Central memory CD8-positive, alpha-beta T cell (primary cell): ENCODE measurements around the gene FBN2.

Experiments
- ATAC-seq: fragments of 150-1000 bp; cut with Tn5 transposase; replicated peaks from 2 replicates; pipeline ENCODE4 v1.10.0; 2022; ENCODE audit warnings: mild to moderate bottlenecking, moderate FRiP score, moderate number of reproducible peaks; ENCODE audit not compliant: poor library complexity, severe bottlenecking; ENCODE audit errors: extremely low read depth
- DNase-seq, 2 donors: peaks; one replicate each; pipeline ENCODE4 v3.0.0; 2021; ENCODE audit warnings: low spot score in 2 of 2
- H3K27ac Mint-ChIP-seq: one replicate; pipeline ENCODE4 v1.8.0; 2022; ENCODE audit warnings: low read depth, mild to moderate bottlenecking, moderate library complexity, mixed read lengths
- H3K27me3 Mint-ChIP-seq: one replicate; pipeline ENCODE4 v1.8.0; 2022; ENCODE audit warnings: mixed read lengths
- H3K36me3 Mint-ChIP-seq: one replicate; pipeline ENCODE4 v1.8.0; 2022; ENCODE audit warnings: mild to moderate bottlenecking, moderate library complexity, mixed read lengths; ENCODE audit not compliant: insufficient read depth
- H3K4me1 Mint-ChIP-seq: one replicate; pipeline ENCODE4 v1.8.0; 2022; ENCODE audit warnings: mixed read lengths
- H3K4me3 Mint-ChIP-seq: one replicate; pipeline ENCODE4 v1.8.0; 2022; ENCODE audit warnings: mild to moderate bottlenecking, moderate library complexity, mixed read lengths
- H3K9me3 Mint-ChIP-seq: one replicate; pipeline ENCODE4 v1.8.0; 2022; ENCODE audit warnings: mixed read lengths

The FBN2 gene

DNA sequence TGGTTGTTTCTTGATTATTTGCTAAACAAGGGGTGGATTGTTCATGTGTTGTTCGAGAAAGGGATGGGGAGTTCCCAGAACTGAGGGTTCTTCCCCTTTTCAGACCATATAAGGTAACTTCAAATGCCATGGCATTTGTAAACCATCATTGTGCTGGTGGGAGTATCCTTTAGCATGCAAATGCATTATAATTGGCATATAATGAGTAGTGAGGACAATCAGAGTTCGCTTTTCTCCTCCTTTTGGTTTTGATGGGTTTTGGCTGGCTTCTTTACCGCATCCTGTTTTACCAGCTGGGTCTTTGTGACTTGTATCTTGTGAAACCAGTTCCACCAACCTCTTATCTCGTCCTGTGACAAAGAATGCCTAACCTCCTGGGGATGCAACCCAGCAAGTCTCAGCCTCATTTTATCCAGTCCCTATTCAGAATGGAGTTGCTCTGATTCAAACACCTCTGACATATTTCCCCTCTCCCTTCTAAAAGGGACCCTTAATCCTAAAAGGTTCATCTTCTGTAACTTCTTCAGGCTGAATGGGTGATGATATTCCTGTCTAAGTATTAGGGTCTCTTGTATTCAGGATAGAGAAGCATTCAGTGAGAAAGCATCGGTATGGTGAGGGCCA, 8.7 kb upstream of the FBN2 start:
- no peak for ATAC-seq

DNA sequence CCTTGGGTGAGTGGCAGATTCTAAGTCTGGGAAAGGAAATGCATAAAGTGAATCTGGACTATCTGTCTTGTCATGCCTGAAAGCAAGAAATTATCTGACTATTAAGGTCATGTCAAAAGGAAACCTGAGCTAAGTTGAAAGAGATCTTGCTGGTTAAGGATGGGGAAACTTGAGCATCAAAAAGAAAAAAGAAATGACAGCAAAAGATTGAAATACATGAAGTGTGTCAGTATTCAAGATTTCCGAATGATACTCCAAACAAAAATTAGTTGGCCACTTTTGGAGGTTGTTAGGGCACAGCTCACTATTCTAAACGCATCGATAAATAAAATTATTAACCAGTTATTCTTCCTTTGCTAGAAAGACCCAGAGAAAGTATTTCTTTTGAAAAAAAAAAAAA, 3.3 kb upstream of the FBN2 start:
- no peaks in the 10 kb centered on the region for H3K36me3 Mint-ChIP-seq
- DNase-seq = no peak
- no peak overlapping the region for H3K4me3 Mint-ChIP-seq
- peaks cover under 1% of the 10 kb centered on the region for H3K9me3 Mint-ChIP-seq
- H3K27me3 Mint-ChIP-seq = peaks cover 4% of the 10 kb centered on the region
- ATAC-seq = no peak
- no peaks in the 10 kb centered on the region for H3K4me1 Mint-ChIP-seq
- H3K27ac Mint-ChIP-seq = no peak overlapping the region

More for the DNA sequence above, 8.7 kb upstream of the FBN2 start:
- no peak for DNase-seq
- H3K27me3 Mint-ChIP-seq = no peaks in the 10 kb centered on the region
- H3K9me3 Mint-ChIP-seq = no peaks in the 10 kb centered on the region
- no peaks in the 10 kb centered on the region for H3K36me3 Mint-ChIP-seq
- H3K4me1 Mint-ChIP-seq = no peaks in the 10 kb centered on the region
- H3K27ac Mint-ChIP-seq = no peak overlapping the region
- no peak overlapping the region for H3K4me3 Mint-ChIP-seq

DNA sequence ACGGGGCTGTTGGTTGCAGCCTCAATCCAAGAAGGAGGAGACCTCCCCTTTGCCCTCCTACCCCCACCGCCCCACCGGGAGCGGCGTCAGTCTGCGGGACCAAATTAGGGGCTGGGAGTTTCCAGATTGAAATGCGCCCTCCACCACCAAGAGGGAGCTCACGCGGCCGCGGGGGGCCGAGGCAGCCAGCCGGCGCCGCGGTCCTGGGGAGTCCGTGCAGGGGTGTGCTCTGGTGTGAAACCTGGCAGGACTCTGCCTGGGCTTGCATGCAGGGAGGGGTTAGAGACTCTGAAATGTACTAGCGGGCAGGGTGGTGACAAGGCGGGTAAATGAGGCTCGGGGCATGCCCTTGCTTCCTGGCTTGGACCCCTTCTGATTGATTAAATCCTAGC, 989 bp upstream of the FBN2 start:
- no peak for ATAC-seq
- Mint-ChIP-seq H3K4me1 (no peaks in the 10 kb centered on the region), H3K27me3 (peaks cover 12% of the 10 kb centered on the region)

DNA sequence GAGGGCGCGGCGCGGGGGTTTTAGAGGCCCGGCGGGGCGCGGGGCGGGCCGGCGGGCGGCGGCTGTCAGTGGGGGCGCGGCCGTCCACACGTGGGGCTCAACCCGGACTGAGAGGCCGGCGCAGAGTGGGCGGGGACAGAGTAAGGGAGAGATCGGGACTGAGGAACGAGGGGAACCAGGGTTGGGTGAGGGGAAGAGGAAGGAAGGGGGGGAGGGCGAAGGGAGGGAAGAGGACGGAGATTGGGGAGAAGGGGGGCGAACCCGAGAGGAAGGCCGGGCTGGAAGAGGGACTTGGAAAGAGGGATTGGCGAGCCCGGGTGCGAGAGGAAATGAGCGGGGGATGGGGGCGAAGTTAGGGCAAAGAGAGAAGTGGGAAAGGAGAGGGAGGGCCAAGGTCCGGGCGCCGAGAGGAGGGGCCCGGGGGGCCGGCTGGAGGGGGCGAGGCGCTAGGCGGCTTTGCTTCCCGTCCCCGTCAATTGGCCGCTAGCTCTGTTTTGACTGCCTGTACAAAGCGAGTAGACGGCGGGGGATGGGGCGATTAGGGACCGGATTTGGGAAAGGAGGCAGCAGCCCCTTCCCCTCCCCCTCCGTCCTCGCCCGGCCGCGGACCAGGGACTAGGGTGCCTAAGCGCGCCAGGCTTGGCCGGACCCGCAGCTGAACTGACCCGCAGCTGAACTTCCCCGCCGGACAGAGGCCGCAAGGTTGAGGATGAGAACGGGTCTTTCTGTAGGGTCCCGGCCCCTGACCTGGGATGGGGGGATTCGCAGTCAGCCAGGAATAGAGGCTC, 399 bp upstream of the FBN2 start:
- Mint-ChIP-seq H3K36me3 (peaks cover 3% of the 10 kb centered on the region), H3K27ac (no peak overlapping the region), H3K4me1 (no peaks in the 10 kb centered on the region), H3K9me3 (peaks cover 4% of the 10 kb centered on the region), H3K27me3 (peaks cover 12% of the 10 kb centered on the region), H3K4me3 (no peak overlapping the region)
- ATAC-seq (no peak), DNase-seq (no peak)

More for the DNA sequence above, 989 bp upstream of the FBN2 start:
- Mint-ChIP-seq H3K36me3 (peaks cover 3% of the 10 kb centered on the region), H3K9me3 (peaks cover 4% of the 10 kb centered on the region), H3K27ac (no peak overlapping the region), H3K4me3 (no peak overlapping the region)
- no peak for DNase-seq

DNA sequence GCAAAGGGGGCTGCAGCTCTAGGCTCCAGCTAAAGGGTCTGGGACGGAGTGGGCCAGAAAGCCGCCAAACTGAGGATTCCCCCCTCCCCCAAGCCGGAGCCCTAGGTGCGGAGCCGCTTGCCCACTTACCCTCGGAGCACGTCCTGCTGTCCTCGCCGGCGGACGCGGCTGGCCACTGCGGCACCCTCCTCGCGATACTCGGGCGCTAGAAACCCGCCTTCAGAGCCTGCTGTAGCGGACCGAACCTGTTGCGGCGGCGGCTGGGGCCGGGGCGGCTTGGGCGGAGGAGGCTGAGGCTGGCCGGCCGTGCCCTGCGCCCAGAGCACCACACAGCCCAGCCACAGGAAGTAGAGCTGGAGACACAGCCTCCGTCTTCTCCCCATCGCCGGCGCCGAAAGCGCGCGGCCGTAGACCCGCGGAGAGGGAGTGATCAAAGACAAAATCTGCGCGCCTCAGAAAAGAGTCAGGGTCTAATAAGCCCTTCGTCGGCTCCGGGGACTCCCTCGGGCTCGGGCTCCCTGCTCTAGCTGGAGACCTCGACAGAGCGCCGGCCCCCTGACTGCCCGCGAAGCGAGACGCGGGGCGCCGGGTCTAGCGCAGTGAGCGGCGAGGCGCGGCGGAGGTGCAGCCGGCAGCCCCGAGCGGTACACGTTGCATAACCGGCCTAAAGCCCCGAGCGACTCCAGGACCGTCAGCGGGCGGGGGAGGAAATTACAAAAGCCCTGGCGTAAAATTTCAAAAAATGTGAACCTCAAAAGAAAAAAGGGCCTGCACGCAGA, 635 bp downstream of the FBN2 start:
- H3K9me3 Mint-ChIP-seq = peaks cover 4% of the 10 kb centered on the region
- H3K4me3 Mint-ChIP-seq = peak overlapping the region; percentile 25
- H3K4me1 Mint-ChIP-seq = no peaks in the 10 kb centered on the region
- peaks cover 3% of the 10 kb centered on the region for H3K36me3 Mint-ChIP-seq
- ATAC-seq = no peak
- H3K27me3 Mint-ChIP-seq = peaks cover 12% of the 10 kb centered on the region
- H3K27ac Mint-ChIP-seq = no peak overlapping the region
- no peak for DNase-seq

DNA sequence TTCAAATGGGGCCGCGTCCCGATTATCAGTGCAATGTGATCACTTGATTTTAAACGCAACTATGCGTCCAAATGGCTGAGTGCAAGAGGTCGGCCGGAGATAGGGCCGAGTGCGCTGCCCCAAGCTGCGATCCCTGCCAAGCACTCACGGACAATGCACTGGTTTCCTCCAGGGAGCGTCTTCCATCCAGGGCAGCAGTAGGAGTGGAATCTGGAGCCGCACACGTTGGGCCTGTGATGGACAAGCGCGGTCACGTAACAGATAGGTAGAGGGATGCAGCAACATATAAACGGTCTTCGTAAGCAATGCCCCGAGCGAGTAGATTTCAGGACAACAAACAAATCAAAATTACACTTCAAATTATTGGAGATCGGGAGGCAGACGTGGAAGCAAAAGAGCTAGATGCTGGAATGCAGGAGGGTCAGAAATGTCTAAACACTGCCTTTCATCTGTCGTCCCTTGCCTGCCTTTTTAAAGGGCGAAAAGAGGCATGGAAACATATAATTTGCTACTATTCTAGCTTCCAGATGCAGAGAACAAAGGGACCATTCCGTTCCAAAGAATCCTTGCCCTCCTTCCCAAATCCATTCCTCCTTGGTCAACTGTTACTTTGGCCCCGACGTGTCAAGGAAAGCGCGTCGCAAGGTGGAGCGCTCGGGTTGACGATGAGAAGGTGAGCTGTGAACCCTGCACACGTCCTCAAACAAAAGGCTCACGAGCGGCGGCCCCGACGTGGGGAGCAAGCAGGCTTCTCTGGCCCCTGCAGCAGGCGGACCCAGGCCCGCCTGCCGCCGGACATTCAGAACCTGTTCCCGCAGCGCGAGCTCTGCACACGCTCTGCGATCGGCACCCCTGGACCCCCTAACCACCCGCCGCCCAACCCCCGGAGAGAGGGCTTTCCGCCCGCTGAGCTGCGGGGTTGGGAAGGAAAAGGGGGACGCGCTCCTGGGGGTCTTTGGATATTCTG, 1.5 kb downstream of the FBN2 start:
- DNase-seq (no peak), ATAC-seq (no peak)
- Mint-ChIP-seq H3K9me3 (peaks cover 4% of the 10 kb centered on the region), H3K27ac (no peak overlapping the region), H3K4me1 (no peaks in the 10 kb centered on the region), H3K36me3 (peaks cover 3% of the 10 kb centered on the region), H3K27me3 (peaks cover 12% of the 10 kb centered on the region), H3K4me3 (no peak overlapping the region)

DNA sequence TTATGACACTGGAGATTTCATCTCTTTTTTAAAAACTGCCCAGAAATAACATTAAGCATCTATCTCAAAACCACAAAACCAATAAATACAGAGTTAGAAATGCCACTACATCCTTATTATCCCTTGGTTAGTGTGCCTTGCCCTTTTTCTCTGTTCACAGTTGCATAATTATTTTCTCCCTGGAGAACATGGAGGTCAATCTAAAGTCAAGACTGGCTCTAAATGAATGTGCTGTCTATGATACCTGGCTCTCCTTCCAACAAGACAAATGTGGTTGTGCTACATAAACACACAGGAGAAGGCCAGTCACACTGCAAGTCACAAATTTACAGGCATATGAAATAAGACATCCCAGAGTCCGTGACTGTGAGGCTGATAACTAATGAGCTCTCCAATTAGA, 2.8 kb downstream of the FBN2 start:
- ATAC-seq (no peak), DNase-seq (no peak)
- H3K4me1 Mint-ChIP-seq = no peaks in the 10 kb centered on the region
- H3K36me3 Mint-ChIP-seq = peaks cover 3% of the 10 kb centered on the region
- no peak overlapping the region for H3K27ac Mint-ChIP-seq
- H3K9me3 Mint-ChIP-seq = peaks cover 4% of the 10 kb centered on the region
- peaks cover 12% of the 10 kb centered on the region for H3K27me3 Mint-ChIP-seq
- H3K4me3 Mint-ChIP-seq = no peak overlapping the region

DNA sequence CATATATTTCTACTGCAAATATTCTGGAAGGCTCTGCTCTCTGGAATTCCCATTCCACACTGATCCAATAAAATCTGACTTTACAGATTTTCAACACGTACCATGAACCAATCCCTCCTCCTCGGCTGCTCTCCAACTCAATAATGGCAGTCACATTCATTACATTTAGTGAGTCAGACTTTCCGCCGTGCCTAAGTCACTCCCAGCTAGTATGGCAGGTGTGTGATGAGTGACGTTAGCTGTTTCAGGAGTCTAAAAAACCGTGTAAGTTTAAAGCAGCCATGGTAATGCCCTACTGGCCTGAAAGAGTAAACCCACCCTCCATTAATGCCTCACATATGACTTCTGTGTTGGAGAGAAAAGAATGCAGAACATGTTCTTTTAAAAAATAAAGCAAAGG, 3.3 kb downstream of the FBN2 start:
- DNase-seq = no peak
- H3K36me3 Mint-ChIP-seq = peaks cover 3% of the 10 kb centered on the region
- no peak overlapping the region for H3K27ac Mint-ChIP-seq
- H3K9me3 Mint-ChIP-seq = peaks cover 4% of the 10 kb centered on the region
- ATAC-seq = no peak
- no peaks in the 10 kb centered on the region for H3K4me1 Mint-ChIP-seq
- H3K27me3 Mint-ChIP-seq = peaks cover 12% of the 10 kb centered on the region
- H3K4me3 Mint-ChIP-seq = no peak overlapping the region

DNA sequence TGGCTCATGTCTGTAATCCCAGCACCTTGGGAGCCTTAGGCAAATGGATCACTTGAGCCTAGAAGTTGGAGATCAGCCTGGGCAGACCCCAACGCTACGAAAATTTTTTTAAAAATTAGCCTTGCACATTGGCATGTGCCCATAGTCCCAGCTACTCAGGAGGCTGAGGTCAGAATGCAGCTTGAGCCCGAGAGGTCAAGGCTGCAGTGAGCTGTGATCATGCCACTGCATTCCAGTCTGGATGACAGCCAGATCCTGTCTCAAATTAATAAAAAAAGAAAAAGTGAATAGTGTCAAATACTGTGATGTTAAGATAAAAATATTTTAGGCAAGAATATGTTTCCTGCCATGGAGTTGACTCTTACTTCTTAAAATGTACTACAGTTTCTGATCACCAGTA, 5.3 kb downstream of the FBN2 start:
- no peak overlapping the region for H3K27ac Mint-ChIP-seq
- no peak overlapping the region for H3K4me3 Mint-ChIP-seq
- H3K9me3 Mint-ChIP-seq = peaks cover 14% of the 10 kb centered on the region
- no peak for DNase-seq
- peaks cover 12% of the 10 kb centered on the region for H3K27me3 Mint-ChIP-seq
- peaks cover 3% of the 10 kb centered on the region for H3K36me3 Mint-ChIP-seq
- ATAC-seq = no peak
- no peaks in the 10 kb centered on the region for H3K4me1 Mint-ChIP-seq

DNA sequence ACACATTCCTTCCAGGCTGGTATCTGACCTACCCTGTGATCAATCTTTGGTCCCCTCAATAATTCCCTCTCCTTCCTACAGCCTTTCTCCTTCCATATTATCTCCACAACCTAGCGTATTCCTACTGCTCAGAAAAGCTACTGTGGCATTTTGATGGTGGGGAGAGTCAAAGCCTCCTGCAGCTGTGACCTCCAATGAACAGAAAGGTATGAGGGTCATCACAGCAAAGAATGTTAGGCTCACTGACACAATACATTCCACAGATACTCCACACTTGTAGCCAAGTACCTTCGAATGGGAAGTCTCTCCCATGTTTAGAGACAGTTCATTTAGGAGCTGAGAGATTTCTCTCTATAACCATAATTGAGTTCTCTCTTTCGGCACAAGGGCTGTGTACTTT, 5.9 kb downstream of the FBN2 start:
- DNase-seq (no peak), ATAC-seq (no peak)
- Mint-ChIP-seq H3K27me3 (peaks cover 12% of the 10 kb centered on the region), H3K4me3 (no peak overlapping the region), H3K9me3 (peaks cover 14% of the 10 kb centered on the region), H3K27ac (no peak overlapping the region), H3K4me1 (no peaks in the 10 kb centered on the region), H3K36me3 (peaks cover 3% of the 10 kb centered on the region)

DNA sequence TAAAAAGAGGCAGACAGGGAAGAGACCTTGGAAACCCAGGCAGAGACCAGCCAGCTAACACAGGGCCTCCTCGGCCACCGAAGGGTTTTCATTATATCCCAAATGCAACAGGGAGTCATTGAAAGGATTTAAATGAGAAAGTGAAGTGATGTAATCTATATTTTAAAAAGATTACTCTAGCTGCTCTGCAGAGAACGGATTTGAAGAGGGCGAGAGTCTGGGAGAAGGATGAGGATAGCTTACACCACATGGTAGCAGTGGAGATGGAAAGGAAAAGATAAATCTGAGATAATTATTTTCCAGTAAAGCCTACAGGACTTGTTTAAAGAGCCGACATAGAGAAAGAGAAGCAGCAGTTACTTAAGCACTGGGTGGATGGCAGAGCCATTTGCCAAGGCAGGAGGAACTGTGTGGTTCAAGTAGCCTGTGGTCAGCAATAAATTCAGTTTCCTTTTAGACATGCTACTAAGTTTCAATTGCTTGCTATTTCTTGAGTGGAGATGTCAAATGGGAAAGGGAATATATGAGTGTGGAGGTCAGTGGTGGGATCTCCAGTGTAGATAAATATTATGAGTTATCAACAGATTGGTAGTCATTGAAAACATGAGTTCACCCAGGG, 9.3 kb downstream of the FBN2 start:
- H3K27me3 Mint-ChIP-seq = no peaks in the 10 kb centered on the region
- no peaks in the 10 kb centered on the region for H3K4me1 Mint-ChIP-seq

DNA sequence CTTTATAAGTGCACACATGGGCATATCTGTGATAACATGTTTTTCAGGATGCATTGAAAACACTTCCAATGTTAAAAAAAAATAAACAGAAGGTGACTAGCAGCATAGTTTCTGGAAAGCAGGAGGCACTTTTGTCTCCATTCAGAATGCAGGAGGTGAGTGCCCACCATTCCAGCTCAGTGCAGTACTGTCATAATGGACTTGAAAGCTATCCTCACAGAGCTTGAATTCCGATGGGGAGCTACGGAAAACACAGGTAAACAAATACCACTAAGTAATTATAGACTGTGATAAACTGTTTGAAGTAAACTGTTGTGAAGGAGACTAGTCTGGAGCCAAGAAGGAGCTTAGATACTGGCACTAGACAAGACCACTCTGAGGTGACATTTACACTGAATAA, 9.9 kb downstream of the FBN2 start:
- Mint-ChIP-seq H3K4me1 (no peaks in the 10 kb centered on the region), H3K9me3 (peaks cover 10% of the 10 kb centered on the region), H3K36me3 (no peaks in the 10 kb centered on the region), H3K4me3 (no peak overlapping the region), H3K27ac (no peak overlapping the region), H3K27me3 (no peaks in the 10 kb centered on the region)
- DNase-seq (no peak), ATAC-seq (no peak)

More for the DNA sequence above, 9.3 kb downstream of the FBN2 start:
- no peak for ATAC-seq
- Mint-ChIP-seq H3K4me3 (no peak overlapping the region), H3K9me3 (peaks cover 10% of the 10 kb centered on the region), H3K36me3 (no peaks in the 10 kb centered on the region), H3K27ac (no peak overlapping the region)
- DNase-seq = no peak
